M059J (cell line): Measurements from ENCODE around the gene FLRT1. TPM values are rescaled to one million over a fixed set of nuclear protein-coding genes. Genes with fewer than 3 reads are reported as not detected.

Experiments
- DNase-seq: peaks from one replicate; pipeline ENCODE4 v3.0.0-alpha.2; 2012; ENCODE audit warnings: low read depth
- total RNA-seq: library from RNA; depleted of rRNA; stranded (reverse); fragments of >200 nt; shearing (Covaris generic); gene quantifications from 2 replicates; pipeline ENCODE4 v1.2.3, GENCODE V29; 2014

Gene FLRT1
- total RNA-seq, 1 experiment from 2014 or later = 0.15 TPM

GRCh38 chr11:64023712-64024710 lies 11.7 kb upstream of the FLRT1 start:
- DNase-seq = no peak

- DNase-seq = no peak
Measured at GRCh38 chr11:64025205-64025604, 10.5 kb upstream of the FLRT1 start.

- no peak for DNase-seq
Measured at GRCh38 chr11:64026575-64027205, 9.0 kb upstream of the FLRT1 start.

GRCh38 chr11:64027651-64028397 lies 7.9 kb upstream of the FLRT1 start:
- no peak for DNase-seq

- DNase-seq = no peak
Measured at GRCh38 chr11:64028398-64029115, 7.2 kb upstream of the FLRT1 start.

- DNase-seq = no peak
Measured at GRCh38 chr11:64029773-64030172, 6.0 kb upstream of the FLRT1 start.

GRCh38 chr11:64031001-64031400 lies 4.7 kb upstream of the FLRT1 start:
- DNase-seq = no peak

- peak; percentile 73 for DNase-seq
Measured at GRCh38 chr11:64032050-64032449, 3.7 kb upstream of the FLRT1 start.

GRCh38 chr11:64034411-64034811 lies 1.3 kb upstream of the FLRT1 start:
- DNase-seq = no peak

GRCh38 chr11:64035081-64035524 lies 628 bp upstream of the FLRT1 start:
- no peak for DNase-seq

- DNase-seq = peak; percentile 57
Measured at GRCh38 chr11:64036087-64037026, 626 bp downstream of the FLRT1 start.

GRCh38 chr11:64037027-64037634 lies 1.4 kb downstream of the FLRT1 start:
- no peak for DNase-seq

- no peak for DNase-seq
Measured at GRCh38 chr11:64038500-64038899, 2.8 kb downstream of the FLRT1 start.

- DNase-seq = no peak
Measured at GRCh38 chr11:64039012-64039665, 3.4 kb downstream of the FLRT1 start.

GRCh38 chr11:64040684-64041322 lies 5.1 kb downstream of the FLRT1 start:
- no peak for DNase-seq

- DNase-seq = no peak
Measured at GRCh38 chr11:64041846-64042245, 6.1 kb downstream of the FLRT1 start.

- DNase-seq = no peak
Measured at GRCh38 chr11:64042301-64042700, 6.6 kb downstream of the FLRT1 start.

- DNase-seq = no peak
Measured at GRCh38 chr11:64043545-64043944, 7.8 kb downstream of the FLRT1 start.
